ENCODE data around the gene RNF144A. TPM values are rescaled to one million over a fixed set of nuclear protein-coding genes. Genes with fewer than 3 reads are reported as not detected.

RNF144A gene
- total RNA-seq, 1 donor from 2014 or later, result 15.2 TPM

- DNase-seq (ENCODE audit: low spot score), result no peak
Measured at GRCh38 chr2:7043690-7044089, 126.5 kb downstream of the RNF144A start.

- DNase-seq (ENCODE audit: low spot score), result peak; percentile 75
Measured at GRCh38 chr2:7044253-7045250, 127.3 kb downstream of the RNF144A start.

- no peak for DNase-seq (ENCODE audit: low spot score)
Measured at GRCh38 chr2:7045601-7046590, 128.7 kb downstream of the RNF144A start.

DNA sequence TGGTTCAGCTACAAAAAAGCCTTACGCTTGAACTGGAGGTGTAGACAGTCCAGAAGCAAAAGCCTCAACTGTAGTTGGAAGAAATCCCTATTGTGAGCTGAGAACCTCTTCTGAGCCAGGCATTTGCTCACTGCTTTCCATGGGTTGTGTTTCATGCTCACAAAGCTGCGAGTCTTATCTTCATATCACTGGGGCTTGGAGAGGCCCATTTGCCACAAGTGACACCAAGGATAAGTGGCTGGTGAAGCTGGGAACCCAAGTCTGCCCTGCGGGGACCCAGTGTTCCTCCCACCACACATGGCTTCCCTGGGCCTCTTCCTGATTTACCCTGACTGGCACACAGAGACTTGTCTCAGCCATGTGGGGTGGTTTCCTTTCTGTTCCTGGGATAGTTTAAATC is 130.4 kb downstream of the RNF144A start:
- DNase-seq (ENCODE audit: low spot score), result no peak

DNA sequence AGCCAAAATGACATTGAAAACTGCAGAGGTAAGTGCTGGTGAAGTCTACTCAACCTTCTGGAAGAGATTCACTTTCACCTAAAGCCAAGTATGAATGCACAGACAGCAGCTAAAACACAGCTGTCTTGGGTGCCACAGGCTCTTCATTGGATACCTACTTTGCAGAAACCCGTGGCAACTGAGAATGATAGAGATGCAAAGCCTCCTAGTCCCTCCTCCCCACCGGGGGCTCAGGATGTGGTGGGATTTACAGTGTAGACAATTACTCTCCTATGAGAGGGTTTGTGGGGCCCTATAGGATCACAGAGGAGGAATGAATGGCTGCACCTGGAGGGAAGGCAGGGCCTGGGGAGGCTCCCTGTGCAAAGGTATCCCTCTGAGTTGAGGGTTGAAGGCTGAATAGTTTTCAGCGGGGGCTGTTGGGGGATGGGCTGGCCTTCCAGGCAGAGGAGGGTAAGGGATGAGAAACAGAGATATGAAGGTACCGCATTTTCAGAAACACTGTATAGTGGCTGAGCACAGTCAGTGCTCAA is 131.6 kb downstream of the RNF144A start:
- DNase-seq (ENCODE audit: low spot score), result no peak

- no peak for DNase-seq (ENCODE audit: low spot score)
Measured at GRCh38 chr2:7052404-7052803, 135.2 kb downstream of the RNF144A start.

- DNase-seq (ENCODE audit: low spot score), result no peak
Measured at GRCh38 chr2:7053650-7054265, 136.5 kb downstream of the RNF144A start.

DNA sequence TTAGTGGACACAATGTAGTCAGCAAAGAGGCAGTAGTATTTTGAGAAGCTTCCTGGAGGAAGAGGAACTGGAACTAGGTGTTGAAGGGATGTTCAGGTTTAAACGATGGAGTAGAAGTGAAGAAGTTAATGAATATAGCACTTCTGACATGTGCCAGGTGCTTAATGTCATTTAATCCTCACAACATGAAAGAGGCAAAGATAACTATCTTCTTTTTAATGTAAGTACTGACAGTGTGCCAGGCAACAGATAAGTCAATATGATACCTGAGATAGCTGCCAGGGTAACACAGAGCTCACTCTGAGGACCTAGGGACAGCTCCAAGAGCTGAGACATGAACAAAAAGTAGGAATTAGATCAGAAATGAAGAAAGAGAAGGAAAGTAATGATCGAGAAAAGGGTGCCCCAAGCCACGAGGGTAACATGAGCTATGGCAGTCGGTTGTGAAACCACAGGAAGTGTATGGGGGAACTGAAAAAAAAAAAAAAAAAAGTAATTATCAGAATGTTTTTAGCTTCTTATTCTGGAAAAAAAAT is 140.7 kb downstream of the RNF144A start:
- DNase-seq (ENCODE audit: low spot score), result peak; percentile 39

DNA sequence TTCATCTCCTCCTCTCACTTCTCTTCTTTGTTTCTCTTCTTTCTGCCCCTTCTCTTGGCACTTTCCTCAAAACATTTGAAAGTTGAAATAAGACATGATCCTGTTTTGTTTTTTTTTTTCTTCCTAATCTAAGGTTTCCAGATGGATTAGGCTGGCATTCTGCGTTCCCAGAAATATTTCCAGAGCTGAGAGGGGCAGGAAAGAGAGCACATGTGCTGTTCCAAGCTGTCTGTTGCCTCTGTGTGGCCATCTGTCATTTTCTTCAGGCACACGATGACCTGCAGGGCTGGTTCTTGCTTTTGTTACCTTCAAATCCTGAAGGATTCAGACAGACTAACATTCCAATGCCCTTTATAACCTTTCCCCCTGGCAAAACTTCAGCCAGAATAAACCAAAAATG is 142.9 kb downstream of the RNF144A start:
- peak; percentile 10 for DNase-seq (ENCODE audit: low spot score)

GRCh38 chr2:7060631-7061449 is 143.6 kb downstream of the RNF144A start:
- peak; percentile 55 for DNase-seq (ENCODE audit: low spot score)

- DNase-seq (ENCODE audit: low spot score), result no peak
Measured at GRCh38 chr2:7061450-7061789, 144.2 kb downstream of the RNF144A start.

DNA sequence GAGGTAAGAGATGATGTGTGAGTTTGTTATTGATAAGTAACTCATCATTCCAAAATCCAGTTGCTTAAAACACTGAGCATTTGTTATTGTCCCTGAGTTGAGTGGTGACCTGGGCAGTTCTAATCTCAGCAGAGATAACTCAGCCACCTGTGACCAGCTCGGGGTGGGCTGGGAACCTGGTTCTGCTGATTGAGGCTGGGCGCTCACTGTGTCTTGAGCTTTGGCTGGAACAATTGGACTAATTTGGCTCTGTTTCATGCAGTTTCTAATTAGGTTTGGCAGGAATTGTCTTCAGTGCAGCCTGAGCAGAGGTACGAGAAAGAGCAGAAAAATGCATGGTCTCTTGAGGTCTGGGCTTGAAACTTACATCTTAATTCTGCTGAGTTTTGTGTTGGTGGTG is 144.7 kb downstream of the RNF144A start:
- DNase-seq (ENCODE audit: low spot score), result no peak

DNA sequence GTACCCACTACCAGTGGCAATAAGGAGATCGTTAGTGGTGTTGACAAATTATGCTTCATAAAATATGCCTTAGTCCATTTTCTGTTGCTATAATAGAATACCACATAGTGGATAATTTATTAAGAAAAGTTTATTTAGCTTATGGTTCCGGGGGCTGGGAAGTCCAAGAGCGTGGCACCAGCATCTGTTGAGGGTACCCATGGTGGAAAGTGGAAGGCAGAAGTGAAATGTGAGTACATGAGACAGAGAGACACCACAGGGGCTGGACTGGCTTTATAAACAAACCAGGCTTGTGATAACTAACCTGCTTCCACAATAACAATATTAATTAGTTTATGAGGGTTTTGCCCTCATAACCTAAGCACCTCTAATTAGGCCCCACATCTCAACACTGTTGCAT is 146.6 kb downstream of the RNF144A start:
- no peak for DNase-seq (ENCODE audit: low spot score)

GRCh38 chr2:7068457-7068856 is 151.2 kb downstream of the RNF144A start:
- no peak for DNase-seq (ENCODE audit: low spot score)

- DNase-seq (ENCODE audit: low spot score), result no peak
Measured at GRCh38 chr2:7070483-7070882, 153.3 kb downstream of the RNF144A start.

DNA sequence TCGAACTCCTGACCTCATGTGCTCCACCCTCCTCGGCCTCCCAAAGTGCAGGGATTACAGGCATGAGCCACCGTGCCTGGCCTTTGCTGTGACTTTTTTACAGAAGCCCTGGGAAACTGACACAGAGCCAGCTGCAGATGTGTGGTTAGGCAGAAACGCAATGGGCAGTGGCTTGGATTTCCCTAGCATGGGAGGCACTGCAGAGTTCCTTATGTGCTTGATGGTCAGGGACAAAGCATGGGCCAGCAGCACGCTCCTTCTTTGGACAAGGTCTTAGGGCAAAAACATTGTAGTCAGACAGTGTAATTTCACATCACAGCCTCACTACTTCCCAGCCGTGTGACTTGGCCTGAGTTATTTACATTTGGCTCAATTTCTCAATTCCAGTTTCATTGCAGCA is 153.9 kb downstream of the RNF144A start:
- no peak for DNase-seq (ENCODE audit: low spot score)

- DNase-seq (ENCODE audit: low spot score), result no peak
Measured at GRCh38 chr2:7071916-7072556, 154.8 kb downstream of the RNF144A start.

DNA sequence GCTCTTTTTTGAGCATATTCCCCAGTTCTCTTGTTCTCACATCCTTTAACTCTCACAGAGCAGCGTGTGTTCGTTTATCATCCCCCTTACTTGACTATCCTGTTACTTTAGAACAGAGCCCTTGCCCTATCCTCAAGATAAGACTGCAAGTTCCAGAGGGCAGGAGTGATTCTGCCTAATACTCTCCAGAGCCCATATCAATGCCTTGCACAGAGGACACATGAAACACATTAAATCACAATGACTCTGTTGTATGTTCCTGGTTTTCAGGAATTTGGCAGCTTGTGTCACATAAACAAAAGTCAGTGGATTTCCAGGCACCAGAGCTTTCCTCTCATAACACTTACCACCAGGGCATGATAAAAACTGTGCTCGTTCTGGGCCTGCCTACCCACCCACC is 156.7 kb downstream of the RNF144A start:
- no peak for DNase-seq (ENCODE audit: low spot score)

- no peak for DNase-seq (ENCODE audit: low spot score)
Measured at GRCh38 chr2:7075834-7076233, 158.6 kb downstream of the RNF144A start.

DNA sequence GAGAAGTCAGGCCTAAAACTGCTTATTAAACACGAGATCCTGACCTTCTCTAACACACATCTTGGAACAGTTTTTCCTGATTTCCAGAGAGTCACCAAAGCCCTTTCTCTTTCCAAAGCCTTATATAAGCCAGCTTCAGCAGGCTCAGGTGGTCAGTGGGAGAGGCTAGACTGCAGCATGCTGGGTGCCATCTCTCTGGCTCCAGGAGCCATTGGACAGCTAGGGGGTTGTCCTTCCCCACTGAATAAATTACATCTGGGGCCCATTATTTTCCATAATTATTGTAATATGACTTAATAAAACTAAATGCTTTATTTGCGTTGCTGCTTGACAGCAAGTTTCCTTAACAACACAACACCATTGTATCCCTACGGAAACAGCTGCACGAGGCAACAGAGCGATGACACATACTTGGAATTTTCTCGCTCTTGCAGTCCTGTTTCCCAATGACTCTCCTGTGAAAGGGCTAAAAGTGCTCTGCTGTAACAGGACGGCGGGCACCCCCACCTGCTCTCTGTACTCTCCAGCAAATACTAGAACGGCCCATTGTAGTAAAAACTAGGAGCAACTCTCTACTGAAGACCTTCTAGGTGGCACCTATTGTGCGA is 160.6 kb downstream of the RNF144A start:
- DNase-seq (ENCODE audit: low spot score), result no peak

Data from ureter (tissue), 1 donor.